GM03348 (cell line): Measurements from ENCODE around the gene GH1.
"Not testable (repeated sequence)": the region's sequence is repeated elsewhere in the genome, so short reads cannot be mapped to it uniquely, and the experiment has no call there.

ENCODE experiments used
- DNase-seq: peaks from one replicate; pipeline ENCODE4 v3.0.0; 2012; ENCODE audit warnings: low spot score

Gene GH1

DNA sequence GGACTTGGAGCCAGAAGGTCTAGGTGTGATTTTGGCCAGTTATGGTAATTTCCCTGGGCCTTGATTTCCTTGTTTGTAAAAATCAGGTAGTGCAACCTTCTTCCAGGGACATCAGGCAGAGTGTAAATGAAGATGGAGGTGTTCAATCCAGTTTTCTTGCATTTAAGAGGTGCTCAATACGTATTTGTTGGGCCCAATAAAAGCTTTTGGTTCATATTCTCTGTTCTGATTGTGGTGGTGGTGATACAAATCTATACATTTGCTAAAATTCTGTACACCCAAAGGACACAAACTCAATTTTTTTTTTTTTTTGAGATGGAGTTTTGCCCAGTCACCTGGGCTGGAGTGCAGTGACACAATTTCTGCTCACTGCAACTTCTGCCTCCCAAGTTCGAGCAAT, 7.5 kb upstream of the GH1 start:
- DNase-seq = no peak

DNA sequence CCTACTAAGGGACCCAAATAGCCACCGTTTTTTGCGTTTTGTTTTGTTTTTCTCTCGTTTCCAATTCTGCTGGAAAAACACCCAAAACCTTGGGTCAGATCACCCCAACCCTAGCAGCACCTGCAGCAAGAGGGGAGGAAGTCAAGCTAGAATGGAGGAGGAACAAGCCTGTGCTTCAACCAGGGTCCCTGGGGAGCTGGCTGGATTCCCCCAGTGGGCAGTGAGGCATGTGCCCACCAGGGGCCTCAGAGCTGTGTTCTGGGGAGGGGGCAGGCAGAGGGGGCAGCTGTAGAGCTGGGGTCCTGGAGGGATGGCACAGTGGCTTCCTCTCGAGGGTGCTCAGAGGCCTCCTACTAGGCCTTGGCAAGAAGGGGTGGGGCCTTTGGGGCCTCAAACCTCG, 7.0 kb upstream of the GH1 start:
- DNase-seq = no peak

DNA sequence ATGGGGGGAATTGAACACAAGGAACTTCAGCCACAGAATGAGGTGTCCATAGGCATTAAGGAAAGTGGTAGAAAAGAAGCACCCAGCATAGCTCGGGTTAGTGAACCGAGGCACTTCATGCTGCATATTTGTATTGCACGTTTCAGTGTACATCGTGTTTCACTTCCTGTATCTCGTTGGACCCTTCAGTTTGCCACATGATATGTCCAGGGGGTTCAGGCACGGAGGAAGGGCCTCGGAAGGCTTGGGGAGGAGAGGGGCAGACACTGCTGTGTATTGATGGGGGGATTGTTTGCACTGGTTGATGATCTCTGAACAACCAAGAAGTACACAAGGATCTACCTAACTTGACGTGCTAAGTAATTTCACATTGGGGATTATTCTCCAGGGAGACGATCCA, 3.8 kb upstream of the GH1 start:
- not testable (repeated sequence) for DNase-seq

DNA sequence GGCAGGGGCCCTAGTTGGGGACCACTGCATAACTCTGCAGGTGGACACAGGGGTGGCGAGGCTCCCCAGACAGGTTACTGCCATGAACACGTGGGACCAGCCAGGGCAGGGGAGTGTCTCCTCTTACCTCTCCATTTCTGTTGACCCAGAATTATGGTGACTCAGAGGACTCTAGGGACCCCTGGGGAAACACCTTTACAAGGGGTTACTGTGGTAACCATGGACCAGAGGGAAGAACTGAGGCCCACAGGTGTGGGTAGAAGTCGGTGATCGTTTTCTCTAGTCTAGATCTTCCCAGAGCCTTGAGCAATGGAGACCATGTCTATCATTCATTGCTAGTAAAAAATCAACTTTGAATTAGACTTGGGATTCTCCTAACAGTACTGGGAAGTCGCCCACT, 2.1 kb upstream of the GH1 start:
- DNase-seq = not testable (repeated sequence)

DNA sequence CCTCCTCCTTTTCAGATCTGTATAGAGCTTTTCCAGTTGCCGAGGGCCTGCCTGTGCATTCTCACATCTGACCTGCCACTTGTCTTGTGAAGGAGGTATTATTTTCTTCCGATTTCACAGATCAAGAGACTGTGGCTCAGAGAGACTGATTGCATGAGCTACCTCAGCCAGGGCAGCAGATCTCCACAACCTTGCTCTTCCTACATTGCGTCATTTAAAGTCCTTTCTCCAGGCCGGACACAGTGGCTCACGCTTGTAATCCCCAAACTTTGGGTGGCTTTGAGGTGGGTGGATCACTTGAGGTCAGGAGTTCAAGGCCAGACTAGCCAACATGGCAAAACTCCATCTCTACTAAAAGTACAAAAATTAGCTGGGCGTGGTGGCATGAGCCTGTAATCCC, 1.4 kb upstream of the GH1 start:
- DNase-seq = not testable (repeated sequence)

DNA sequence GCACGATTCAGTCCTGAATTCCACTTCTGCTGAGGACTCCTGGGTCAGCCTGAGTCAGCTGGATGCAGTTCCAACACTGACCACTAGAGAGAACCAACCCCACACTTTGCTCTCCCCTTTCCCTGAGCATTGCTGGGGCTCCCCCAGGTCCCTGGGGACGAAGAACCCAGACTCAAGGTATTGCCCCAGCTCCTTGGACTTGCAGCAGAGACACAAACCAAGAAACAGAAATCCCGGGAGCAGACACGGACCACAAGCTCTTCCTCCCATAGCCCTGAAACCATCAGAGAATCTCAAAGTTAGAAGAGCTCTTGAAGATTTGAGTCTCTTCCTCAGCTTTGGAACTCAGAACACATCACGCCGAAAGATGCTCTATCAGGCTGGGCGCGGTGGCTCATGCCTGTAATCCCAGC, 678 bp upstream of the GH1 start:
- peak; percentile 91 for DNase-seq

DNA sequence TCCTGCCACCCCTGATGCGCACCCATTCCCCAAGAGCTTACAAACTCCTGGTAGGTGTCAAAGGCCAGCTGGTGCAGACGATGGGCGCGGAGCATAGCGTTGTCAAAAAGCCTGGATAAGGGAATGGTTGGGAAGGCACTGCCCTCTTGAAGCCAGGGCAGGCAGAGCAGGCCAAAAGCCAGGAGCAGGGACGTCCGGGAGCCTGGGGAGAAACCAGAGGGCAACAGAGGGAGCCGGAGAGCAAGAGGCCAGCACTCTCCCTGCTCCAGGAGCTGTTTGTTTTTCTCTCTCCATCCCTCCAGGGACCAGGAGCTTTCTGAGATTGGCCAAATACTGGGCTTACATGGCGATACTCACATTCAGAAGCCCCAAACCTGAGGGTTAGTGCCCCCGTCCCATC, 334 bp downstream of the GH1 start:
- peak; percentile 13 for DNase-seq

DNA sequence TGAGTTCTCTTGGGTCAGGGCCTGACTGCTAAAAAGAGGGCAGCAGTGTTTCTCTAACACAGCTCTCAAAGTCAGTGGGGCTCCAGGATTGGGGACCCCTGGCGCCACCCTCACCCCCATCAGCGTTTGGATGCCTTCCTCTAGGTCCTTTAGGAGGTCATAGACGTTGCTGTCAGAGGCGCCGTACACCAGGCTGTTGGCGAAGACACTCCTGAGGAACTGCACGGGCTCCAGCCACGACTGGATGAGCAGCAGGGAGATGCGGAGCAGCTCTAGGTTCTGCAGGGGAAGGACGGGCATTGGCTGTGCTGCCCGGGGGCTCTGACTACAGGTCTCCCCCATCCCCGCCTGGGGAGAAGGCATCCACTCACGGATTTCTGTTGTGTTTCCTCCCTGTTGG, 993 bp downstream of the GH1 start:
- DNase-seq = no peak

DNA sequence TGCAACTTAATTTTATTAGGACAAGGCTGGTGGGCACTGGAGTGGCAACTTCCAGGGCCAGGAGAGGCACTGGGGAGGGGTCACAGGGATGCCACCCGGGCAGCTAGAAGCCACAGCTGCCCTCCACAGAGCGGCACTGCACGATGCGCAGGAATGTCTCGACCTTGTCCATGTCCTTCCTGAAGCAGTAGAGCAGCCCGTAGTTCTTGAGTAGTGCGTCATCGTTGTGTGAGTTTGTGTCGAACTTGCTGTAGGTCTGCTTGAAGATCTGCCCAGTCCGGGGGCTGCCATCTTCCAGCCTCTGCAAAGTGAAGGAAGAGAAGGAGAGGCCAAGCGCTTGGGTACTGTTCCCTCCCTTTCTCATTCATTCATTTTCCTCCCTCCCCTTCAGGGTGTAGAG, 1.4 kb downstream of the GH1 start:
- not testable (repeated sequence) for DNase-seq

DNA sequence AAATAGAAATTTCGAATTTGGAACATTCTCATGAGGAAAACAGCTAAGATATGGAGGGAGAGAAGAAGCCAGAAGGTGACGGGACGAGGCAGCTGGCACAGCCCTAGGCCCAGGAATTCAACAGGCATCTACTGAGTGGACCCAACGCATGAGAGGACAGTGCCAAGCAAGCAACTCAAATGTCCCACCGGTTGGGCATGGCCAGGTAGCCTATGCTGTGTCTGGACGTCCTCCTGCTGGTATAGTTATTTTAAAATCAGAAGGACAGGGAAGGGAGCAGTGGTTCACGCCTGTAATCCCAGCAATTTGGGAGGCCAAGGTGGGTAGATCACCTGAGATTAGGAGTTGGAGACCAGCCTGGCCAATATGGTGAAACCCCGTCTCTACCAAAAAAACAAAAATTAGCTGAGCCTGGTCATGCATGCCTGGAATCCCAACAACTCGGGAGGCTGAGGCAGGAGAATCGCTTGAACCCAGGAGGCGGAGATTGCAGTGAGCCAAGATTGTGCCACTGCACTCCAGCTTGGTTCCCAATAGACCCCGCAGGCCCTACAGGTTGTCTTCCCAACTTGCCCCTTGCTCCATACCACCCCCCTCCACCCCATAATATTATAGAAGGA, 2.0 kb downstream of the GH1 start:
- DNase-seq = no peak

DNA sequence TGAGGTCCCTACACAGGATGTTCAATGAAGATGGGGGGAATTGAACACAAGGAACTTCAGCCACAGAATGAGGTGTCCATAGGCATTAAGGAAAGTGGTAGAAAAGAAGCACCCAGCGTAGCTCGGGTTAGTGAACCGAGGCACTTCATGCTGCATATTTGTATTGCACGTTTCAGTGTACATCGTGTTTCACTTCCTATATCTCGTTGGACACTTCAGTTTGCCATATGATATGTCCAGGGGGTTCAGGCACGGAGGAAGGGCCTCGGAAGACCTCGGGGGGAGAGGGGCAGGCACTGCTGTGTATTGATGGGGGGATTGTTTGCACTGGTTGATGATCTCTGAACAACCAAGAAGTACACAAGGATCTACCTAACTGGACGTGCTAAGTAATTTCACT, 2.9 kb downstream of the GH1 start:
- not testable (repeated sequence) for DNase-seq

DNA sequence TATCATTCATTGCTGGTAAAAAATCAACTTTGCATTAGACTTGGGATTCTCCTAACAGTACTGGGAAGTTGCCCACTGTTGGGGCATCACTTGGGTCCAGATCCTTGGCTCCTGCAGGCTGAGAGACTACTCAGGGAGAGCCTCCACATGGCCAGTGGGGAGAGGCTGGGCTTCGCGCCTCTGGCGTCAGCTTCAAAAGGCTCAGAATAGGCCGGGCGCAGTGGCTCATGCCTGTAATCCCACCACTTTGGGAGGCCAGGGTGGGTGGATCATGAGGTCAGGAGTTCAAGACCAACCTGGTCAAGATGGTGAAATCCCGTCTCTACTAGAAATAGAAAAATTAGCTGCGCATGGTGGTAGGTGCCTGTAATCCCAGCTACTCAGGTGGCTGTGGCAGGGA, 4.2 kb downstream of the GH1 start:
- no peak for DNase-seq

DNA sequence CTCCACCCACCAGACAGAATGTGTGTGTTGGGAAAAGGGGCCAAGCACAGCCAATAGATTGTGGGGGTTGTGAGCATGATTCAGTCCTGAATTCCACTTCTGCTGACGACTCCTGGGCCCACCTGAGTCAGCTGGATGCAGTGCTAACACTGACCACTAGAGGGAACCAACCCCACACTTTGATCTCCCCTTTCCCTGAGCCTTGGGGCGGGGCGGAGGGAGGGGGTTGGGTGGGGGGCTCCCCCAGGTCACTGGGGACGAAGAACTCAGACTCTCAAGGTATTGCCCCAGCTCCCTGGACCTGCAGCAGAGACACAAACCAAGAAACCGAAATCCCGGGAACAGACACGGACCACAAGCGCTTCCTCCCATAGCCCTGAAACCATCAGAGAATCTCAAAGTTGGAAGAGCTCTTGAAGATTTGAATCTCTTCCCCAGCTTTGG, 7.0 kb downstream of the GH1 start:
- DNase-seq = peak; percentile 77

DNA sequence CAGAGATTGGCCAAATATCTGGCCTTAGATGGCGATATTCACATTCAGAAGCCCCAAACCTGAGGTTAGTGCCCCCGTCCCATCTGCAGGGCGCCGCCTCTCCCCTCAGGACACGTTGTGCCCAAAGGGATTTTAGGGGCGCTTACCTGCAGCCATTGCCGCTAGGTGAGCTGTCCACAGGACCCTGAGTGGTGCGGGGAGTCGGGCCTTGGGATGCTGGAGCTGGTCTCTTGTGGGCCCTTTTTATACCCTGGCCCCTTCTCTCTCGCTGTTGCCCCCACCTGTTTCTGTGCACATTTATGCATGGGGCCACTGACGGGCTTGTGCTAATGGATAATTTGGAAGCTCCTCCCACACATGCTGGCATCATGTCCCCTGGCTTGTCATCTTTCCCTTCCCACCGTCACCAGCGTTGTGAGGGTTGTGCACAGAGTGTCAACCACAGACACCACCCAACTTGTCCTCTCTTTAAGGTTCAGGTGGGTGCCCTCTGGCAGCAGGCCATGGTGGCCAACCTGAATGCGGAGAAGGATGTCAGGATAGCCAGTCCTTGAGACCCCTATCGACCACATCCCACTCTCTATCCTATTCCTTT, 7.5 kb downstream of the GH1 start, which contains the start of gene CSHL1:
TSS of gene CSHL1 (minus strand) at position 218 of the 595 bp plus-strand sequence. CDS start at position 156, 62 bp downstream.
- DNase-seq = no peak

DNA sequence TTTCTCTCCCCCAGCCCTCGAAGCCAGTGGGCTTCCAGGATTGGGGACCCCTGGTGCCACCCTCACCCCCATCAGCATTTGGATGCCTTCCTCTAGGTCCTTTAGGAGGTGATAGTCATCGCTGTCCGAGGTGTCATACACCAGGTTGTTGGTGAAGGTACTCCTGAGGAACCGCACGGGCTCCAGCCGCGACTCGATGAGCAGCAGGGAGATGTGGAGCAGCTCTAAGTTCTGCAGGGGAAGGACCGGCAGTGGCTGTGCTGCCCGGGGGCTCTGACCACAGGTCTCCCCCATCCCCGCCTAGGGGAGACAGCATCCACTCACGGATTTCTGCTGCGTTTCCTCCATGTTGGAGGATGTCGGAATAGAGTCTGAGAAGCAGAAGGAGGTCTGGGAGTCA, 8.5 kb downstream of the GH1 start:
- DNase-seq = no peak

DNA sequence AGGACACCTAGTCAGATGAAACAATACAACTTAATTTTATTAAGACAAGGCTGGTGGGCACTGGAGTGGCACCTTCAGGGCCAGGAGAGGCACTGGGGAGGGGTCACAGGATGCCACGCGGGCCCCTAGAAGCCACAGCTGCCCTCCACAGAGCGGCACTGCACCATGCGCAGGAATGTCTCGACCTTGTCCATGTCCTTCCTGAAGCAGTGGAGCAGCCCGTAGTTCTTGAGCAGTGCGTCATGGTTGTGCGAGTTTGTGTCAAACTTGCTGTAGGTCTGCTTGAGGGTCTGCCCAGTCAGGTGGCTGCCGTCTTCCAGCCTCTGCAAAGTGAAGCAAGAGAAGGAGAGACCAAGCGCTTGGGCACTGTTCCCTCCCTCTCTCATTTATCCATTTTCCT, 9.1 kb downstream of the GH1 start:
- DNase-seq = not testable (repeated sequence)

DNA sequence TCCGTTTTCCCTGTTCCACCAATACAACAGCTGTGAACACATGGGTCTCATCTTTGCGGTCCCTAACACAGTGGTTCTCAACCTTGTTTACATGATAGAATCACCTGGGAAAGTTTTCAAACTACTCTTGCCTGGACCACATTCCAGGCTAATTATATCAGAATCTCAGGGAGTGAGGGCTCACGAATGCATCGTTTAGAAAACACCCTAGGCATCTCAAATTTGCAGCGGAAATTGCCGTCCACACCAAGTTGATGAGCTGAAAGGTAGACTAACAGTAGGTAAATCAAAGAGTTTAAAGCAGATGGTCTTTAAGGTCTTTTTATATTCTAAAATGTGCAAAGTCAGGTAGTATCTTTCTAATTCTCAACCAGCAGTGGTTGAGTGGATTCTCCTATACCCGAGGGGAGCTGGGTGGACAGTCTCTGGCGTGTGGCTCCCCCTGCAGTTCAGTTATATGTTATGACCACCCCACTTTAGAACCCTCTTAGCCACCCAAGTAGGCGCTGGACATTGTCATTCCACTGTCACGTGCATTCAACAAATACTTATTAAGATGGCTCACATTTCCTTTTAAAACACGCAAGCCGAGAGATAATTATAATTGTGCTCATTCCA, 11.4 kb downstream of the GH1 start:
- DNase-seq = not testable (repeated sequence)

DNA sequence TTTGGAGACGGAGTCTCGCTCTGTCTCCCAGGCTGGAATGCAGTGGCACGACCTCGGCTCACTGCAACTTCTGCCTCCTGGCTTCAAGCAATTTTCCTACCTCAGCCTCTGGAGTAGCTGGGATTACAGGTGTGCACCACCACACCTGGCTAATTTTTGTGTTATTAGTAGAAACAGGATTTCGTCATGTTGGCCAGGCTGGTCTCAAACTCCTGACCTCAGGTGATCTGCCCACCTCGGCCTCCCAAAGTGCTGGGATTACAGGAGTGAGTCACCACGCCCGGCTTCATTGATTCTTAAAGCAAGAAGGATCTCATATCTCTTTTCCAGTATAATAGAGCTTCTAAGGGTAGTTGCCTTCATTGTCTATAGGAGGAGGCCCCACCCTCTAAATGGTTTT, 13.8 kb downstream of the GH1 start:
- DNase-seq = not testable (repeated sequence)

DNA sequence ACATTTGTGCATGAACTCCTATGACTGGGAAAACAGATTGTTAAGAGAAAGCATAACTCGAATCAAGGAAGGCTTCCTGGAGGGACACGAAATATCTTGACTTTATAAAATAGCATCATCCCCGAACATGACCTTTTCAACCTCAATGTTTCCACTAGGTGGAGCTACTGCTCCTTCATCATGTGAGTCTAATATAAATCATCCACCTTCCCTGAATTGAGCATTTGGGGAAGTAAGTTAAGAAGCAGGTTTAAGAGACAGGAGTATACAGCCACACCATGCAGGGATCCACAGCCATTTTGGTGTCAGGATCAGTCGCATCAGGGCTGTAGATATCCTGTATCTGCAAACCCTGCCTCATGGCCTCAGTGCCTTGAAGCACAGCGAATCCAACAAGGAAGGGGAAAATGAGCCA, 14.8 kb downstream of the GH1 start:
- DNase-seq = not testable (repeated sequence)

DNA sequence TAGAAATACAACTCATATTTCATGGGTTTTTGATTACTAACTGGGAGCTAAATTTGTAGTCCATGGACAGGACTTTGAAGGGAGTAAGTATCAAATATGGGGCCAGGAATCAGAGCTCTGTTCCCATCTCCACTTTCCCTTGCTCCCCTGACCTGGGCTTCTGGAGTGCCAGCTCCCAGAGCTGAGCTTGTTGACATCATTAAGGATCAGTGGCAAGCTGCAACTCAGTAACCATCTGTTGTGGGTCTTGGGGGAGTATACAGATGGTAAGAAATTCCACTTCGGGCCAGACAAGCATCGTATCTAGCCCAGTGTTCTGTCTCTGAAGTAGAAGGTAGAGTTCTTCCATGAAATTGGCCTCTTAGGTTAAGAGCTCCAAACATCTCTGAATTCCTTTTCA, 16.7 kb downstream of the GH1 start:
- DNase-seq = not testable (repeated sequence)

DNA sequence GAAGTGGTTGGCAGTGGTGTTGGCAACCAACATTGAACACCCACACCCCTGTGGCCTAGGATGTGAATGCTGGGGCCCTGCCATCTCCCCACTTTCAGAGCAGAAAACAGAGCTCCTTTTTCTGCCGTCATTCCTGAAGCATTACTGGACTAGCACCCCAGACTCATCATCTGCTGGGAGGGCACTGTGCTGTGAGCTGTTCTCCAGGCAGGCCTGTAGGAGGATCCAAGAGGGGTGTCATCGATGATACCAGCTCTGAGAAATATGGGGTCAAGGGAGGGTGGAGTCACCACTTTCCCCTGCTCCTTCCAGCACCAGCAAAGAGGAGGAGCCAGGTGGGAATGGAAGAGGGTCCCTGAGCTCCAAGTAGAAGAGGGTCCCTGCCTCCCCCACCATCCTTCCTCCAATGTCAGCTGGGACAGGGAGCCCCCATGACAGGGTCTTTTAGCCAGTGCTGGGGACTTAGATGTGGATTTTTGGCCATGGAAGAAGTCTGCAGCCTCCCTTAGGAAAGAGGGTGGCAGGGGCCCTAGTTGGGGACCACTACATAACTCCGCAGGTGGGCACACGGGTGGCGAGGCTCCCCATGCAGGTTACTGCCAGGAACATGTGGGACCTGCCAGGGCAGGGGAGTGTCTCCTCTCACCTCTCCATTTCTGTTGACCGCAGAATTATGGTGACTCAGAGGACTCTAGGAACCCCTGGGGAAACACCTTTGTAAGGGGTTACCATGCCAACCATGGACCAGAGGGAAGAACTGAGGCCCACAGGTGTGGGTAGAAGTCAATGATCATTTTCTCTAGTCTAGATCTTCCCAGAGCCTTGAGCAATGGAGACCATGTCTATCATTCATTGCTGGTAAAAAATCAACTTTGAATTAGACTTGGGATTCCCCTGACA, 19.5 kb downstream of the GH1 start:
- DNase-seq = not testable (repeated sequence)
